Measurements from ENCODE around the gene MSI2.

Gene MSI2

GRCh38 chr17:57667461-57667923, 411.2 kb downstream of the MSI2 start:
- Histone ChIP-seq H3K4me2 (ENCODE audit: low read length) (no peak overlapping the region), H3K4ac (ENCODE audit: low read depth, low read length) (no peak overlapping the region), H3K36me3 (ENCODE audit: control insufficient read depth, insufficient read depth, low read length) (no peaks in the 10 kb centered on the region), H3K56ac (ENCODE audit: low read length) (no peak overlapping the region), H3K18ac (ENCODE audit: low read length) (no peak overlapping the region), H4K8ac (ENCODE audit: low read depth, low read length) (no peak overlapping the region), H3K79me2 (ENCODE audit: control insufficient read depth, insufficient read depth, low read length) (no peaks in the 10 kb centered on the region), H3K79me1 (ENCODE audit: low read length) (no peaks in the 10 kb centered on the region), H2BK15ac (replicated peaks; ENCODE audit: low read depth) (no peak overlapping the region), H2BK120ac (ENCODE audit: low read depth, low read length) (no peak overlapping the region), H3K23ac (ENCODE audit: low read length) (no peak overlapping the region), H3K27ac (ENCODE audit: low read depth, low read length) (no peak overlapping the region), H2AK5ac (ENCODE audit: low read length) (no peak overlapping the region), H4K5ac (ENCODE audit: low read length) (no peak overlapping the region), H3K4me1 (ENCODE audit: control insufficient read depth, low read depth, low read length) (peaks cover 3% of the 10 kb centered on the region), H2BK5ac (ENCODE audit: low read length) (no peak overlapping the region), H3K4me3 (ENCODE audit: low read length) (no peak overlapping the region), H3K27me3 (ENCODE audit: insufficient read depth, low read length, poor library complexity) (no peaks in the 10 kb centered on the region), H3K9ac (ENCODE audit: low read length) (no peak overlapping the region)
- DNase-seq: no peak
- no CpG with 5 or more reads among the region's 6 CpGs for WGBS (ENCODE audit: extremely low coverage, insufficient coverage, low lambda C conversion rate)

- Histone ChIP-seq H3K4me3 (ENCODE audit: low read length) (no peak overlapping the region), H3K9ac (ENCODE audit: low read length) (no peak overlapping the region), H3K36me3 (ENCODE audit: control insufficient read depth, insufficient read depth, low read length) (no peaks in the 10 kb centered on the region), H2BK120ac (ENCODE audit: low read depth, low read length) (no peak overlapping the region), H2AK5ac (ENCODE audit: low read length) (no peak overlapping the region), H2BK15ac (replicated peaks; ENCODE audit: low read depth) (no peak overlapping the region), H3K79me2 (ENCODE audit: control insufficient read depth, insufficient read depth, low read length) (no peaks in the 10 kb centered on the region), H4K8ac (ENCODE audit: low read depth, low read length) (no peak overlapping the region), H3K23ac (ENCODE audit: low read length) (no peak overlapping the region), H3K27ac (ENCODE audit: low read depth, low read length) (no peak overlapping the region), H3K56ac (ENCODE audit: low read length) (no peak overlapping the region), H3K4ac (ENCODE audit: low read depth, low read length) (no peak overlapping the region), H3K18ac (ENCODE audit: low read length) (no peak overlapping the region), H2BK5ac (ENCODE audit: low read length) (no peak overlapping the region), H4K5ac (ENCODE audit: low read length) (no peak overlapping the region), H3K4me2 (ENCODE audit: low read length) (no peak overlapping the region), H3K79me1 (ENCODE audit: low read length) (no peaks in the 10 kb centered on the region), H3K27me3 (ENCODE audit: insufficient read depth, low read length, poor library complexity) (no peaks in the 10 kb centered on the region), H3K4me1 (ENCODE audit: control insufficient read depth, low read depth, low read length) (peaks cover 3% of the 10 kb centered on the region)
- no peak for DNase-seq
- WGBS (ENCODE audit: extremely low coverage, insufficient coverage, low lambda C conversion rate): no CpG with 5 or more reads among the region's 3 CpGs
Observed at GRCh38 chr17:57668332-57668731, 412.0 kb downstream of the MSI2 start.

GRCh38 chr17:57669671-57670529, 413.6 kb downstream of the MSI2 start:
- H3K27me3 ChIP-seq (ENCODE audit: insufficient read depth, low read length, poor library complexity): no peaks in the 10 kb centered on the region
- H3K4me1 ChIP-seq (ENCODE audit: control insufficient read depth, low read depth, low read length): peaks cover 3% of the 10 kb centered on the region
- H4K5ac ChIP-seq (ENCODE audit: low read length): no peak overlapping the region
- H2BK15ac ChIP-seq (replicated peaks; ENCODE audit: low read depth): no peak overlapping the region
- H3K27ac ChIP-seq (ENCODE audit: low read depth, low read length): no peak overlapping the region
- no peak overlapping the region for H3K4me2 ChIP-seq (ENCODE audit: low read length)
- H3K4ac ChIP-seq (ENCODE audit: low read depth, low read length): no peak overlapping the region
- no CpG with 5 or more reads among the region's 10 CpGs for WGBS (ENCODE audit: extremely low coverage, insufficient coverage, low lambda C conversion rate)
- no peaks in the 10 kb centered on the region for H3K79me1 ChIP-seq (ENCODE audit: low read length)
- no peak overlapping the region for H3K23ac ChIP-seq (ENCODE audit: low read length)
- H3K36me3 ChIP-seq (ENCODE audit: control insufficient read depth, insufficient read depth, low read length): no peaks in the 10 kb centered on the region
- no peak overlapping the region for H3K4me3 ChIP-seq (ENCODE audit: low read length)
- H2AK5ac ChIP-seq (ENCODE audit: low read length): no peak overlapping the region
- no peak overlapping the region for H3K18ac ChIP-seq (ENCODE audit: low read length)
- H2BK5ac ChIP-seq (ENCODE audit: low read length): no peak overlapping the region
- H4K8ac ChIP-seq (ENCODE audit: low read depth, low read length): no peak overlapping the region
- H3K79me2 ChIP-seq (ENCODE audit: control insufficient read depth, insufficient read depth, low read length): no peaks in the 10 kb centered on the region
- no peak overlapping the region for H3K9ac ChIP-seq (ENCODE audit: low read length)
- DNase-seq: no peak
- H2BK120ac ChIP-seq (ENCODE audit: low read depth, low read length): no peak overlapping the region
- no peak overlapping the region for H3K56ac ChIP-seq (ENCODE audit: low read length)

GRCh38 chr17:57670769-57671569, 414.6 kb downstream of the MSI2 start:
- Histone ChIP-seq H2BK15ac (replicated peaks; ENCODE audit: low read depth) (no peak overlapping the region), H3K9ac (ENCODE audit: low read length) (no peak overlapping the region), H3K27ac (ENCODE audit: low read depth, low read length) (no peak overlapping the region), H3K4ac (ENCODE audit: low read depth, low read length) (no peak overlapping the region), H3K4me3 (ENCODE audit: low read length) (no peak overlapping the region), H3K36me3 (ENCODE audit: control insufficient read depth, insufficient read depth, low read length) (no peaks in the 10 kb centered on the region), H3K4me2 (ENCODE audit: low read length) (no peak overlapping the region), H3K18ac (ENCODE audit: low read length) (no peak overlapping the region), H3K4me1 (ENCODE audit: control insufficient read depth, low read depth, low read length) (no peaks in the 10 kb centered on the region), H3K56ac (ENCODE audit: low read length) (no peak overlapping the region), H2BK5ac (ENCODE audit: low read length) (no peak overlapping the region), H3K23ac (ENCODE audit: low read length) (no peak overlapping the region), H4K8ac (ENCODE audit: low read depth, low read length) (no peak overlapping the region), H4K5ac (ENCODE audit: low read length) (no peak overlapping the region), H3K79me1 (ENCODE audit: low read length) (no peaks in the 10 kb centered on the region), H3K79me2 (ENCODE audit: control insufficient read depth, insufficient read depth, low read length) (no peaks in the 10 kb centered on the region), H3K27me3 (ENCODE audit: insufficient read depth, low read length, poor library complexity) (no peaks in the 10 kb centered on the region), H2AK5ac (ENCODE audit: low read length) (no peak overlapping the region), H2BK120ac (ENCODE audit: low read depth, low read length) (no peak overlapping the region)
- no CpG with 5 or more reads among the region's 8 CpGs for WGBS (ENCODE audit: extremely low coverage, insufficient coverage, low lambda C conversion rate)
- DNase-seq: no peak

GRCh38 chr17:57671667-57672632, 415.6 kb downstream of the MSI2 start:
- no peak overlapping the region for H2BK120ac ChIP-seq (ENCODE audit: low read depth, low read length)
- no peak overlapping the region for H3K27ac ChIP-seq (ENCODE audit: low read depth, low read length)
- no peak overlapping the region for H2AK5ac ChIP-seq (ENCODE audit: low read length)
- no peaks in the 10 kb centered on the region for H3K79me2 ChIP-seq (ENCODE audit: control insufficient read depth, insufficient read depth, low read length)
- H4K8ac ChIP-seq (ENCODE audit: low read depth, low read length): no peak overlapping the region
- no peaks in the 10 kb centered on the region for H3K27me3 ChIP-seq (ENCODE audit: insufficient read depth, low read length, poor library complexity)
- H3K4me3 ChIP-seq (ENCODE audit: low read length): no peak overlapping the region
- DNase-seq: peak; percentile 86
- H2BK15ac ChIP-seq (replicated peaks; ENCODE audit: low read depth): no peak overlapping the region
- no peaks in the 10 kb centered on the region for H3K79me1 ChIP-seq (ENCODE audit: low read length)
- no peak overlapping the region for H3K23ac ChIP-seq (ENCODE audit: low read length)
- H3K56ac ChIP-seq (ENCODE audit: low read length): no peak overlapping the region
- no peak overlapping the region for H2BK5ac ChIP-seq (ENCODE audit: low read length)
- H3K36me3 ChIP-seq (ENCODE audit: control insufficient read depth, insufficient read depth, low read length): no peaks in the 10 kb centered on the region
- WGBS (ENCODE audit: extremely low coverage, insufficient coverage, low lambda C conversion rate): no CpG with 5 or more reads among the region's 21 CpGs
- H3K4me2 ChIP-seq (ENCODE audit: low read length): no peak overlapping the region
- no peaks in the 10 kb centered on the region for H3K4me1 ChIP-seq (ENCODE audit: control insufficient read depth, low read depth, low read length)
- no peak overlapping the region for H4K5ac ChIP-seq (ENCODE audit: low read length)
- H3K18ac ChIP-seq (ENCODE audit: low read length): no peak overlapping the region
- H3K4ac ChIP-seq (ENCODE audit: low read depth, low read length): no peak overlapping the region
- no peak overlapping the region for H3K9ac ChIP-seq (ENCODE audit: low read length)
